NCI-H510A treated with DMSO at 0.1 percent for 48 hours (cell line): ENCODE results near the gene SLC4A8.
"Not testable (repeated sequence)": the region's sequence is repeated elsewhere in the genome, so short reads cannot be mapped to it uniquely, and the experiment has no call there.

Source experiments
- DNase-seq: peaks from one replicate; lab custom pipeline; 2025; lab: John Stamatoyannopoulos, UW

Gene SLC4A8

GRCh38 chr12:51429700-51430099 lies 5.1 kb downstream of the SLC4A8 start:
- no peak for DNase-seq

- DNase-seq = peak; percentile 80
These were observed 5.7 kb downstream of the SLC4A8 start for GRCh38 chr12:51430196-51430895.

DNA sequence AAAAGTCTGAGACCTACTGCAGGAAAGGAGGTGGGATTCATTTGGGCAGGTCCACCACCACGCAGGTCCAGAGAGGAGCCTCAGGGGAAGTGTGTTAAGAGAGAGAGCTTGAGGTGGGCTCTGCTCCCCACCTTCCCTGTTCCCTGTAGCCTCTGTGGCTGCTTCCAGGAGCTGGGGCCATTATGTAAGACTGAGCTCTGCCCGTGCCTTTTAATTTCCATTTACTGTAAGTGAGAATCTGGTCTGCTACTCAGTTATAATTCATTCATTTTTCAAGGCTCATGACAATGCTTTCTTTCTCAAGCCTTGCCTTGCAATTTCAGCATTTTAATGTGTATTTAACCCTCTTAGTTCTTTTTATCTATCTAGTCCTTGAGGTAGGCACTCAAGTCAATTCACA lies 8.3 kb downstream of the SLC4A8 start:
- no peak for DNase-seq

GRCh38 chr12:51434305-51434704 lies 9.7 kb downstream of the SLC4A8 start:
- no peak for DNase-seq

- no peak for DNase-seq
These were observed 12.8 kb downstream of the SLC4A8 start for GRCh38 chr12:51437431-51437830.

DNA sequence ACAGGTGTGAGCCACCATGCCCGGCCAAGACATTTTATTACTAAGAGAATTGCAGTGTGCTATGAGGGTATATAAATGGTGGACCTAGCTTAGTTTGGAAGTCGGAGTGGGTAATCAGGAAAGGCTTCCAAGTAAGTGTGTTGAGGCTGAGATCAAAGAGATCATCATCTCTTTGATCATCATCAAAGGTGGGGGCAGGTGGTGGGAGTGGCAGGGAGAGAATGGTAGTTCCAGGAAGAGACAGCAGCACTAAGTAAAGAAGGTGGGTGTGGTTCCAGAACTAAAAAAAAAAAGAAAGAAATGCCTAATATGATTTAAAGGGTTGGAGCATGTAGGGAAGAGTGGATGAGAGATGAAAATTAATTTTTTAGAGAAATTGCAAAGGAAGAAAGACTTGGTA lies 14.7 kb downstream of the SLC4A8 start:
- DNase-seq = no peak

DNA sequence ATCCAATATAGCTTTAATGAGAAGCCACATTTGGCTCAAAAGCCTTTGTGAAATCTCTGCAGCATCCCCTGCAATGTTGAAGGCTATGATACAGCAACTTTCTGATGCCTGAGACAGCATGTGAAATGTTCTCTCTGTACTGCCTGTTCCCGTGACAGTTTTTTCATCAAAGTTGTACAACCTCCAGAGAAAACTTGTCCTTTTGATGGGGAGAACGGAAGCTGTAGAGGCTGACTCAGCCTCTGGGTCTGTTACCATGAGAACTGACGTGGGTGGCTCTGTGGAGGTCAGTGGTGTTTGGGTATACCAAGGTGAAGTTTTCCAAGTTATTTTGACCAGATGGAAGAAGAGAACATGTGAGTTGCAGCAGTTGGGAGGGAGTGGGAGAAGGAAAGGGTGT lies 17.0 kb downstream of the SLC4A8 start:
- DNase-seq = no peak

DNA sequence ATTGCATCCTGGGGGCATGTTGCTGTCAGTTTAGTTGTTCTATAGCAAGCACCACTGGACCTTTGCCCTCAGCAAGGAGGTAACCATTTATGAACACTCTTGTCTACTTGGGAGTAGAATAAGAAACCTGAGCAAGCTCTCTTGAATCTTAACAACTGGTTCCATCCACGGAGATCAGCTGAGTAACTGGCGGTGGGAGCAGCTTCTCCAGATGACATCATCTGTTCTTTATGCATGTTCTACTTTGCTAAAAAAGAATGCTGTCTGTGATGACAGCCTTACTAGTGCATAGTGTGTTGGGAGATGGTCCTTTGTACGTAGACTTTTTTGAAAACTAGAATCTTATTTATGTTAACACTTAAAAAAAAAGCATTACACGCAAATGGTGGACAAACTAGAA lies 17.7 kb downstream of the SLC4A8 start:
- DNase-seq = no peak

DNA sequence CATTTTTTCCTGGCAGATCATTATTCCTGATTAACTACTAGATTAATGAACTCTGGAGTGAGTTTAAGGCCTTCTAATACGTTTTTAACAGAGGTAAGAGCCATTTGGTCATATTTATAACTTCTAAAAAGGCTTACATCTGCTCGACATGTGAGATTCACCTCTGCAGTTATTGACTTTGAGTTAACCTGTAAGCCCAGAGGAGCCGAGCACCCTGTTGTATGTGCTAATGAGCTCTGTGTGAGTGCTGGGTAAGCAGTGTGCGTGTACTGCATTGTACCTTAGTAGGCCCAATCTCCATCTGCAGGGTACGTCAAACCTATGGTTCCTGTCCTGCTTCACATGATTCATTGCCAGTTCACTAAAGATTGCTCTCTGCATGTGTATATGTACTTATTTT lies 18.9 kb downstream of the SLC4A8 start:
- DNase-seq = no peak

DNA sequence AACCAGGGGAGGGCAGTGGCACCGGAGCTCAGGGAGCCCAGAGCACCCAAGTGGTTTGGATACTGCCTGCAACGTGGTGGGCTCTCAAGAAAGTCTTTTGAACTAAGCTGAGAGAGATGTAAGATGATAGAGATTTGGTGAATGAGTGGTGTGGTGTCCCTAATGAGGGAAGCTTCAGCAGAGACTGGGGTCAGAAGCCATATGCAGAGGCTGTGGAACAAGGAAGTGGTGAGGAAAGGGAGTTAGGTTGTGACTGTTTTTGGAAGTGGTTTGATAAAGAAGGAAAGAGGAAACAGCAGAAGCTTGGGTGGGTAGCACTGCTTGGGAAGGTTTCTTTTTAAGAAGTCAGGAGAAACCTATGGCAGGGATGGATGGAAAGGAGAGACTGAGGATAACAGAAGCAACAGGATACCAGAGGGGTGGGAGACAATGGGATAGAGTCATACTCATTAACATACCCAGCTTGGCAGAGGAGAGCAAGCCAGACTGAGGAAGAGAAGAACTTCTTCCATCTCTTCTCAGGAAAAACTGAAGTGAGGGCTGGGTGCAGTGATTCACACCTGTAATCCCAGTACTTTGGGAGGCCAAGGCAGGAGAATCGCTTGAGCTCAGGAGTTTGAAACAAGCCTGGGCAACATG lies 24.1 kb downstream of the SLC4A8 start:
- DNase-seq = no peak

- DNase-seq = no peak
These were observed 25.1 kb downstream of the SLC4A8 start for GRCh38 chr12:51449580-51450246.

DNA sequence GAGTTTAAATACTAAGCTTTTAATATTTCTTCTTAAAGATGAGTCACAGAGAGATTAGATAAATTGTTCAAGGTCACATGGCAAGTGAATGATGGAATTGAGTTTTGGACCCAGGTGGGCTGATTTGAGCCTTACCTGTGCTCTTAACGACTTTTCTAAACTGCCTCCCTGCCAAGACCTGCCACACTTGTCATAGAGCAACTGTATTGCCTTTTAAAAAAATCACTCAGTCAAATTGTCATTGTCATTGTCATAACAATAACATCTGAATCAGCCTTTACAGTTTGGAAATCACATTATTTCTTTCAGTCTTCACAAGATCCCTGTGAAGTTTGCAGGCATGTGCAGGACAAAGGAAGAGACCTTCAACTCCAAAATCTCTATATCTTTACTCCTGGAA lies 25.7 kb downstream of the SLC4A8 start:
- DNase-seq = no peak

DNA sequence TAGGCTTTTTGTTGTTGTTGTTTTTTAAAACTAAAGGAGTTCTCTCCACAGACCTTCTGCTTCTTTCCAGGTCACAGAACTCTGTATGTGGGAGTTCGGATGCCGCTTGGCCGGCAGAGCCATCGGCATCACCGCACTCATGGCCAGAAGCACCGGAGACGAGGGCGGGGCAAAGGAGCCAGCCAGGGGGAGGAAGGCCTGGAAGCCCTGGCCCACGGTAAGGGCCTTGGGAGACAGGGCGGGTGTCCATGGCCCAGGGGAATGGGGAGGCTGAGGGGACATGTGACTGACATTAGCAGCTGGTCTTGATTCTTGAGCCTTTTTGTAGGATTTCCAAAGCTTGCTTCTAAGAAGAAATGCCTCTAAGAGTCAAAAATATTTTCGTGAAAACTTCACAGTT lies 26.2 kb downstream of the SLC4A8 start:
- no peak for DNase-seq

DNA sequence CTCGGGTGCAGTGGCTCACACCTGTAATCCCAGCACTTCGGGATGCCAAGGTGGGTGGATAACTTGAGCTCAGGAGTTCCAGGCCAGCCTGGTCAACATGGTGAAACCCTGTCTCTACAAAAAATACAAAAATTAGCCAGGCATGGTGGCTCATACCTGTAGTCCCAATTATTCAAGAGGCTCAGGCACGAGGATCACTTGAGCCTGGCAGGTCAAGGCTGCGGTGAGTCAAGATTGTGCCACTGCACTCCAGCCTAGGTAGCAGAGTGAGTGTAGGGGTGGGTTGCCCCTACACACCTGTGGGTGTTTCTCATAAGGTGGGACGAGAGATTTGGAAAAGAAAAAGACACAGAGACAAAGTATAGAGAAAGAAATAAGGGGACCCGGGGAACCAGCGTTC lies 29.4 kb downstream of the SLC4A8 start:
- not testable (repeated sequence) for DNase-seq

DNA sequence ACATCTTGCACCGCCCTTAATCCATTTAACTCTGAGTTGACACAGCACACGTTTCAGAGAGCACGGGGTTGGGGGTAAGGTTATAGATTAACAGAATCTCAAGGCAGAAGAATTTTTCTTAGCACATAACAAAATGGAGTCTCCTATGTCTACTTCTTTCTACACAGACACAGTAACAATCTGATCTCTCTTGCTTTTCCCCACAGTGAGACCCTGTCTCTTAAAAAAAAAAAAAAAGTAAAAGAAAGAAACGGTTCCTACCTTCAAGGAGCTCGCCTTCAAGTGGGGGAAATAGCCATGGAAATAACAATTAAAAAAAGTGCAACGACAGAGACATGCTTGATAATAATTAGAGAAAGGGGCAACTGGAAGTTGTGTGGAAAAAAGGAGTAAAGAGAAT lies 30.4 kb downstream of the SLC4A8 start:
- not testable (repeated sequence) for DNase-seq

GRCh38 chr12:51458635-51459034 lies 34.0 kb downstream of the SLC4A8 start:
- DNase-seq = no peak

GRCh38 chr12:51460519-51460918 lies 35.9 kb downstream of the SLC4A8 start:
- DNase-seq = no peak

DNA sequence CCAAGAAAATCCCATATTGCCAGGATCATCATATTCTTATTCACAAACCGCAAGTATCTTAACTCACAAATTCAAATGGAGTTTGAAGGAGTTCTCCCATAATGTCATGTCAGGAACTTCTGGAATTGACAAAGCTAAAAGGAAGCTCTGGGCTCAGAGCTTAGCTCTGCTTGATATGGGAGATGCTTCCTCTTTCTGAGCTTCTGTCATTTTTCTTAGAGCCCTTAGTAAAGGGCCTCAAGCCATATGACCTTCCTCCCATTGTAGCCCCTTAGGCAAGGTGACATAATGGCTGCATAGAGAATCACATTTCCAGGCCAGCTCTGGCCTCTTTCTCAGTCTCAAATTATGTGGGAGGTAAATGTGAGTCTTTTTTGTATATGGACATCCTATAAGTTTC lies 40.9 kb downstream of the SLC4A8 start:
- no peak for DNase-seq

DNA sequence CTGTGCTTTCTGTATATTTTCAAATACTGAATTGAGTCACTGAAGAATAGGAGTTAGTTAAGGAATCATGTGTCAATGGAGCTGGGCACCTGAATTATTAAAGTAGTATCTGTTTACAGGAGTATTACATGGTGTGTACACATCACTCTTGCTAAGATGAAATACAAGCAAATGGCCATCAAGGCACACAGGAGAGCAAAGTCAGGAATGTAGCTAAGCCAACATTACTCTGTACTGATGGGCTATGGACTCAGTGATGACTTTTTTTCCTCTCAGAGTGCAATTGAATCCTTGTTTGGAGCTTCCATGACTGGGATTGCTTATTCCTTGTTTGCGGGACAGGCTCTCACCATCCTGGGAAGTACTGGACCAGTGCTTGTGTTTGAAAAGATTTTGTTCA lies 45.5 kb downstream of the SLC4A8 start:
- DNase-seq = no peak

- no peak for DNase-seq
These were observed 46.7 kb downstream of the SLC4A8 start for GRCh38 chr12:51471111-51471864.

DNA sequence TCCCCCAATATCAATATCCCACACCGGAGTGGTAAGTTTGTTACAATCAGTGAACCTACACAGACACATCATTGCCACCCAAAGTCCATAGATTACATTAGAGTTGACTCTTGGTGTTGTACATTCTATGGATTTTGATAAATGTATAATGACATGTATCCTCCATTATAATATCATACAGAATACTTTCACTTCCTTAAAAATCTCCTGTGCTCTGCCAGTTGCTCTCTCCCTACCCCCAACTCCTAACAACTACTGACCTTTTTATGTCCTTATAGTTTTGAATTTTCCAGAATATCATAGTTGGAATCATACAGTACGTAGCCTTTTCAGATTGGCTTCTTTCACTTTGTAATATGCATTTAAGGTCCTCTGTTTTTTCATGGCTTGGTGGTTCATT lies 48.4 kb downstream of the SLC4A8 start:
- DNase-seq = no peak

GRCh38 chr12:51473947-51474346 lies 49.3 kb downstream of the SLC4A8 start:
- DNase-seq = no peak

- DNase-seq = no peak
These were observed 50.9 kb downstream of the SLC4A8 start for GRCh38 chr12:51475543-51475942.
